Measurements from ENCODE around the gene CST4. TPM values are rescaled to one million over a fixed set of nuclear protein-coding genes. Genes with fewer than 3 reads are reported as not detected.
"Not testable (repeated sequence)": the region's sequence is repeated elsewhere in the genome, so short reads cannot be mapped to it uniquely, and the experiment has no call there.

CST4 gene
- polyA plus RNA-seq, 1 donor from 2014 or later = not detected

- Mint-ChIP-seq H3K36me3 (no peaks in the 10 kb centered on the region), H3K27ac (no peak overlapping the region), H3K4me1 (peaks cover 0 to 3% (median 0%) of the 10 kb centered on the region in 3 donors), H3K27me3 (no peaks in the 10 kb centered on the region), H3K4me3 (no peak overlapping the region), H3K9me3 (peaks cover 0 to 5% (median 0%) of the 10 kb centered on the region in 3 donors)
Measured at GRCh38 chr20:23672158-23672557, 16.7 kb downstream of the CST4 start.

- Mint-ChIP-seq H3K9me3 (peaks cover 0 to 5% (median 0%) of the 10 kb centered on the region in 3 donors), H3K4me3 (no peak overlapping the region), H3K36me3 (no peaks in the 10 kb centered on the region), H3K27ac (no peak overlapping the region), H3K4me1 (peaks cover 0 to 3% (median 0%) of the 10 kb centered on the region in 3 donors), H3K27me3 (no peaks in the 10 kb centered on the region)
Measured at GRCh38 chr20:23671479-23671878, 17.4 kb downstream of the CST4 start.

GRCh38 chr20:23670361-23670760, 18.5 kb downstream of the CST4 start:
- Mint-ChIP-seq H3K36me3 (no peaks in the 10 kb centered on the region), H3K9me3 (peaks cover 0 to 5% (median 0%) of the 10 kb centered on the region in 3 donors), H3K27me3 (no peaks in the 10 kb centered on the region), H3K27ac (no peak overlapping the region), H3K4me1 (peaks cover 0 to 3% (median 0%) of the 10 kb centered on the region in 3 donors), H3K4me3 (no peak overlapping the region)

GRCh38 chr20:23669866-23670265, 19.0 kb downstream of the CST4 start:
- H3K9me3 Mint-ChIP-seq = peaks cover 0 to 5% (median 0%) of the 10 kb centered on the region in 3 donors
- H3K27ac Mint-ChIP-seq = no peak overlapping the region
- H3K4me3 Mint-ChIP-seq = no peak overlapping the region
- no peaks in the 10 kb centered on the region for H3K36me3 Mint-ChIP-seq
- H3K27me3 Mint-ChIP-seq = no peaks in the 10 kb centered on the region
- H3K4me1 Mint-ChIP-seq = peaks cover 0 to 3% (median 0%) of the 10 kb centered on the region in 3 donors

- peaks cover 0 to 5% (median 0%) of the 10 kb centered on the region in 3 donors for H3K9me3 Mint-ChIP-seq
Measured at GRCh38 chr20:23669327-23669726, 19.5 kb downstream of the CST4 start.

GRCh38 chr20:23668477-23668951, 20.3 kb downstream of the CST4 start:
- Mint-ChIP-seq H3K4me3 (no peak overlapping the region), H3K27me3 (no peaks in the 10 kb centered on the region), H3K4me1 (peaks cover 0 to 3% (median 0%) of the 10 kb centered on the region in 3 donors), H3K36me3 (no peaks in the 10 kb centered on the region), H3K27ac (no peak overlapping the region), H3K9me3 (peaks cover 0 to 5% (median 0%) of the 10 kb centered on the region in 3 donors)

More at GRCh38 chr20:23669327-23669726, 19.5 kb downstream of the CST4 start:
- Mint-ChIP-seq H3K4me3 (no peak overlapping the region), H3K4me1 (peaks cover 0 to 3% (median 0%) of the 10 kb centered on the region in 3 donors), H3K27ac (no peak overlapping the region), H3K27me3 (no peaks in the 10 kb centered on the region), H3K36me3 (no peaks in the 10 kb centered on the region)

- no peak overlapping the region for H3K4me3 Mint-ChIP-seq
- H3K9me3 Mint-ChIP-seq = no peaks in the 10 kb centered on the region
- no peaks in the 10 kb centered on the region for H3K4me1 Mint-ChIP-seq
- H3K27me3 Mint-ChIP-seq = no peaks in the 10 kb centered on the region
- H3K27ac Mint-ChIP-seq = no peak overlapping the region
- no peaks in the 10 kb centered on the region for H3K36me3 Mint-ChIP-seq
Measured at GRCh38 chr20:23667666-23668065, 21.2 kb downstream of the CST4 start.

- H3K36me3 Mint-ChIP-seq = no peaks in the 10 kb centered on the region
- H3K9me3 Mint-ChIP-seq = no peaks in the 10 kb centered on the region
- H3K27me3 Mint-ChIP-seq = no peaks in the 10 kb centered on the region
- no peak overlapping the region for H3K4me3 Mint-ChIP-seq
- H3K4me1 Mint-ChIP-seq = no peaks in the 10 kb centered on the region
- H3K27ac Mint-ChIP-seq = no peak overlapping the region
Measured at GRCh38 chr20:23666698-23667097, 22.1 kb downstream of the CST4 start.

- H3K4me3 Mint-ChIP-seq = no peak overlapping the region
- H3K4me1 Mint-ChIP-seq = no peaks in the 10 kb centered on the region
- H3K27me3 Mint-ChIP-seq = no peaks in the 10 kb centered on the region
- no peaks in the 10 kb centered on the region for H3K9me3 Mint-ChIP-seq
- no peak overlapping the region for H3K27ac Mint-ChIP-seq
- no peaks in the 10 kb centered on the region for H3K36me3 Mint-ChIP-seq
Measured at GRCh38 chr20:23666189-23666588, 22.6 kb downstream of the CST4 start.

GRCh38 chr20:23664954-23665353, 23.9 kb downstream of the CST4 start:
- H3K27ac Mint-ChIP-seq = no peak overlapping the region
- no peaks in the 10 kb centered on the region for H3K9me3 Mint-ChIP-seq
- H3K36me3 Mint-ChIP-seq = no peaks in the 10 kb centered on the region
- H3K4me3 Mint-ChIP-seq = no peak overlapping the region
- no peaks in the 10 kb centered on the region for H3K27me3 Mint-ChIP-seq
- H3K4me1 Mint-ChIP-seq = no peaks in the 10 kb centered on the region

GRCh38 chr20:23664046-23664445, 24.8 kb downstream of the CST4 start:
- H3K27me3 Mint-ChIP-seq, H3K27ac Mint-ChIP-seq, H3K9me3 Mint-ChIP-seq, H3K4me3 Mint-ChIP-seq, H3K4me1 Mint-ChIP-seq, H3K36me3 Mint-ChIP-seq: not testable (repeated sequence)

GRCh38 chr20:23663180-23663579, 25.7 kb downstream of the CST4 start:
- Mint-ChIP-seq H3K9me3 (no peaks in the 10 kb centered on the region), H3K27ac (no peak overlapping the region)

GRCh38 chr20:23662276-23662870, 26.5 kb downstream of the CST4 start:
- Mint-ChIP-seq H3K4me3 (no peak overlapping the region), H3K9me3 (no peaks in the 10 kb centered on the region), H3K27me3 (peaks cover 1% of the 10 kb centered on the region), H3K4me1 (no peaks in the 10 kb centered on the region), H3K27ac (no peak overlapping the region), H3K36me3 (no peaks in the 10 kb centered on the region)

More at GRCh38 chr20:23663180-23663579, 25.7 kb downstream of the CST4 start:
- Mint-ChIP-seq H3K4me3 (no peak overlapping the region), H3K36me3 (no peaks in the 10 kb centered on the region), H3K27me3 (no peaks in the 10 kb centered on the region), H3K4me1 (no peaks in the 10 kb centered on the region)

GRCh38 chr20:23661002-23661429, 27.8 kb downstream of the CST4 start:
- Mint-ChIP-seq H3K9me3 (no peaks in the 10 kb centered on the region), H3K4me1 (peaks cover 0 to 1% (median 0%) of the 10 kb centered on the region in 3 donors), H3K27me3 (peaks cover 7% of the 10 kb centered on the region), H3K36me3 (no peaks in the 10 kb centered on the region), H3K4me3 (no peak overlapping the region), H3K27ac (no peak overlapping the region)

- Mint-ChIP-seq H3K4me3 (no peak overlapping the region), H3K27me3 (peaks cover 10% of the 10 kb centered on the region), H3K9me3 (no peaks in the 10 kb centered on the region), H3K27ac (no peak overlapping the region), H3K36me3 (no peaks in the 10 kb centered on the region), H3K4me1 (peaks cover 0 to 3% (median 1%) of the 10 kb centered on the region in 3 donors)
Measured at GRCh38 chr20:23659989-23660837, 28.6 kb downstream of the CST4 start.
